IPS DF 6.9 (cell line): ENCODE measurements around the gene FAH.
"Not testable (repeated sequence)": the region's sequence is repeated elsewhere in the genome, so short reads cannot be mapped to it uniquely, and the experiment has no call there.

ENCODE experiments used
- DNase-seq: peaks from one replicate; pipeline ENCODE4 v3.0.0-alpha.2; 2013; ENCODE audit warnings: low read depth, low spot score
- H3K27ac ChIP-seq: one replicate; pipeline ENCODE4 v1.5.1; 2013; ENCODE audit warnings: low read length, control low read depth
- H3K27me3 ChIP-seq: 2 replicates; pipeline ENCODE4 v1.6.1; 2013; ENCODE audit warnings: mild to moderate bottlenecking, low read length; ENCODE audit not compliant: control insufficient read depth, insufficient read depth
- H3K36me3 ChIP-seq: 2 replicates; pipeline ENCODE4 v1.6.1; 2013; ENCODE audit warnings: low read length; ENCODE audit not compliant: control insufficient read depth, insufficient read depth
- H3K4me1 ChIP-seq: 2 replicates; pipeline ENCODE4 v1.6.1; 2013; ENCODE audit warnings: low read length; ENCODE audit not compliant: control insufficient read depth, insufficient read depth
- H3K4me3 ChIP-seq: 2 replicates; pipeline ENCODE4 v1.5.1; 2013; ENCODE audit warnings: mild to moderate bottlenecking, low read length
- H3K9me3 ChIP-seq: 2 replicates; pipeline ENCODE4 v1.6.1; 2013; ENCODE audit warnings: low read length, inconsistent platforms; ENCODE audit not compliant: control insufficient read depth, insufficient read depth
- WGBS: extraction: QIAGEN DNeasy Blood & Tissue Kit; methylation state at CpG from one replicate; pipeline ENCODE4 v1.1.7; 2013; ENCODE audit warnings: mixed read lengths, missing lambda C conversion rate; ENCODE audit not compliant: insufficient read length, insufficient coverage; 5-methylcytosine and 5-hydroxymethylcytosine counted together

Gene FAH

DNA sequence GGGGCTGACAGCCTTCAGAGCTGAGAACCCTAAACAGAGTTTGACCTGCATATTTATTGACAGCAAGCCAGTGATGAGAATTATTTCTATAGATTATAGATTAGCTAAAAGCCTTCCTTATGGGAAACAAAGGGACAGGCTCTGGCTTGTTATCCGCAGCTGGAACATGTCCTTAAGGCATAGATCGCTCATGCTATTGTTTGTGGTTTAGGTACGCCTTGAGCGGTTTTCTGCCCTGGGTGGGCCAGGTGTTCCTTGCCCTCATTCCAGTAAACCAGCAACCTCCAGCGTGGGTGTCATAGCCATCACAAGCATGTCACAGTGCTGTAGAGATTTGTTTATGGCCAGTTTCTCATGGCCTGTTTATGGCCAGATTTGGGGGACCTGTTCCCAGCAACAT lies 10.2 kb upstream of the FAH start:
- no CpG with 5 or more reads among the region's 5 CpGs for WGBS
- Histone ChIP-seq H3K4me1 (no peaks in the 10 kb centered on the region), H3K9me3 (no peaks in the 10 kb centered on the region), H3K4me3 (no peak overlapping the region), H3K27ac (no peak overlapping the region), H3K27me3 (no peaks in the 10 kb centered on the region), H3K36me3 (no peaks in the 10 kb centered on the region)
- DNase-seq, result no peak

DNA sequence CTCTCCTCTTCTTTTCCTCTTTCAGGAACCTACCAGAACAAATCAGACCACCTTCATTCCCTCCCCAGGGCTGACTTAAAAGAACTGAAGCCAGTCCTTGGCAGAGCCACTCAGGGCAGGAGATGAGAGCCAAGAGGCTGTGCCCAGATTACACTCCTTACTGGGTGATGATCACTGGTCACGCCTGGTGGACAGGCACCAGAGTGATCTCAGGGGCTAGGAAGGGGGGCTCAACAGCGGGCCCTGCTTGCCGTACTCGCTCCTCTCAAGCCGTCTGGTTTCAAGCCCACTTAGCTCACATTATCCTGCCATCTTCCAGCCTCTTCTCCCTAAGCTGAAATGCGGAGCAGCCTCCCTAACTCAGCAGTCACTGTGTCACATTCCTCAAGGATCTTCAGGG lies 1.7 kb upstream of the FAH start:
- Histone ChIP-seq H3K27ac (no peak overlapping the region), H3K4me1 (no peaks in the 10 kb centered on the region), H3K36me3 (no peaks in the 10 kb centered on the region), H3K27me3 (no peaks in the 10 kb centered on the region), H3K9me3 (no peaks in the 10 kb centered on the region), H3K4me3 (no peak overlapping the region)
- no peak for DNase-seq
- WGBS, result no CpG with 5 or more reads among the region's 6 CpGs

DNA sequence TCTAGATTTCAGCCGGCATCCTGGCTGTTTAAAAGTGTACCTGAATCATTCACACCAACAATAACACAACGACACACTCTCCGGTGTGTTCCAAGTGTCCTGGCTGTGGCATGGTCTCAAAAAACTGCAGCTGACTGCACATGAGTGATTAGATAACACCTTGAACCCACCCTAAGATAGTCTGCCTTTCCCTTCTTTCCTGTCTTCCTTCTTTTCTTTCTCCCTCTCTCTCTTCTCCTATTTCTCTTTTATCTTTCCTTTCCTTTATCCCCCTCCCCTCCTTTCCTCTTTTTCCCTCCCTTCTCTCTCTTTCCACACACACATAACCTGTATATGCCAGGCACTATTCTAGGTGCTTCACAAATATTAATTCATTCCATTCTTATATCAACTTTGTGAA lies 1.2 kb upstream of the FAH start:
- no peaks in the 10 kb centered on the region for H3K9me3 ChIP-seq
- no peak overlapping the region for H3K4me3 ChIP-seq
- no peaks in the 10 kb centered on the region for H3K4me1 ChIP-seq
- no peaks in the 10 kb centered on the region for H3K36me3 ChIP-seq
- H3K27ac ChIP-seq, result no peak overlapping the region
- no CpG with 5 or more reads among the region's 3 CpGs for WGBS
- no peak for DNase-seq
- no peaks in the 10 kb centered on the region for H3K27me3 ChIP-seq

DNA sequence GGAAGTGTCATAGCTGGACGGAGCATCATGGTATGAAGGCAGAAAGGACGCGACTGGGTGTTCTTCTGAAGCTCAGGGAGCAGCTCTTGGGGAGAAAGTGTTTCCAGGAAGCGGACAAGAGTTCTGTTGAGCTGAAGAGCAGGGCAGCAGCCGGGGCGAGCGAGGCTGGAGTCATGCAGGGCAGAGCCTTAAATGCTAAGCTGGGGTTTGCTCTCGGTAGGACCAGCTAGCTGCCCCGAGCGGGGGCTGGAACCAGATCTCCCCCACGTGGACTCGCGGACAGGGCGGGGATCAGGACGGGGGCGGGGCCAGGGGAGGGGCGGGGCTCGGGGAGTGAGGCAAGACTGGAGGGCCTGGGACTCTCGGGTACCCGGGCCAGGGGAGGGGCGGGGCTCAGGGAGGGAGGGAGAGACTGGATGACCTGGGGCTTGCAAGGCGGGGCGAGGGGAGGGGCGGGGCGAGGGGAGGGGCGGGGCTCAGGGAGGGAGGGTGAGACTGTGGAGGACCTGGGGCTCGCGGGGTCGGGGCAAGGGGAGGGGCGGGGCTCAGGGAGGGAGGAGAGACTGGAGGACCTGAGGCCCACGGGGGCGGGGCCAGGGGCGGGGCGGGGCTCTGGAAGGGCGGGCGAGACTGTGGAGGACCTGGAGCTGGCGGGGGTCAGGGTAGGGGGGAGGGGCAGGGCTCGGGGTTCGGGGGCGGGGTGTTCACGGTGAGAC lies 461 bp upstream of the FAH start:
- H3K9me3 ChIP-seq, result no peaks in the 10 kb centered on the region
- no peaks in the 10 kb centered on the region for H3K27me3 ChIP-seq
- H3K27ac ChIP-seq, result no peak overlapping the region
- peak overlapping the region; percentile 62; the same call in 1 of the 2 replicates for H3K4me3 ChIP-seq
- WGBS, result no CpG with 5 or more reads among the region's 41 CpGs
- DNase-seq, result peak; percentile 64
- no peaks in the 10 kb centered on the region for H3K36me3 ChIP-seq
- H3K4me1 ChIP-seq, result no peaks in the 10 kb centered on the region

DNA sequence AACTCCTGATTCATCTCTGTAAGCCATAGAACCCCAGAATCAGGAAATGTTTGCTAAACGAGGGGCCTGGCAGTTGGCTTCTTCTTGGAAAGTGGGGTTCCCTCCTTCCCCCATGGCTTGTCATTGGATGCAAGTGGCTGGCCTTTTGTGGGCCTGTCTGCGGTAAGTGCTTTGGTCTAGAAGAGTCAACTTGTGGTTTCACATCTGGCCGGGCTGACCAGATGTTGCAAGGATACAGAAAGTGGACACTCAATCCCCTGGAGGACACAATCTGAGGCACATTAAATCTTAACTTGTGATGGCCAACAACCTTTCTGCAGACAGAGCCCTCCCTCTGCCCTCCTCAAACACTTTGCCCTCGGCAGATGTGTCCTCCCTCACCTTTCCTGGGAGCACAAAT lies 1.1 kb downstream of the FAH start:
- WGBS, result no CpG with 5 or more reads among the region's 4 CpGs
- Histone ChIP-seq H3K36me3 (no peaks in the 10 kb centered on the region), H3K9me3 (no peaks in the 10 kb centered on the region), H3K4me3 (no peak overlapping the region), H3K27ac (no peak overlapping the region), H3K27me3 (no peaks in the 10 kb centered on the region), H3K4me1 (no peaks in the 10 kb centered on the region)
- no peak for DNase-seq

DNA sequence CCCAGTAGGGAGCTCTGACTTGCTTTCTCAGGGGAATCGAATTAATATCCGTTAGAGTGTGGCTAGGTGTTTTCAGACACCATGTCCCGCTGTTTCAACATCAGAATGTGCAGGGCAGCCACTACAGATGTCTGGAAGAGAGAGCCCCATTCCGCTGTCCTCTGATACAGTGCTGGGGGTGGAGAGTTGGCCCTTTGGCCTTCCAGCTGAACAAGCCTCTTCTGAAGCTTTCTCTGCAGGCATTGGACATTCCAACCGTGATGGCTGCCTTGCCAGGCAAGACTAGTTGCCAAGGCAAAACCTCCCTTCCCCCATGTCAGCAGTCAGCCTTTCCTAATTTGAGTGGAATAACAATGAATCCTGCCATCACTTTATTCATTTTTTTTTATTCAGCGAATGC lies 1.5 kb downstream of the FAH start:
- Histone ChIP-seq H3K4me1 (no peaks in the 10 kb centered on the region), H3K36me3 (no peaks in the 10 kb centered on the region), H3K4me3 (no peak overlapping the region), H3K9me3 (no peaks in the 10 kb centered on the region), H3K27ac (no peak overlapping the region), H3K27me3 (no peaks in the 10 kb centered on the region)
- no peak for DNase-seq
- WGBS, result no CpG with 5 or more reads among the region's 6 CpGs

DNA sequence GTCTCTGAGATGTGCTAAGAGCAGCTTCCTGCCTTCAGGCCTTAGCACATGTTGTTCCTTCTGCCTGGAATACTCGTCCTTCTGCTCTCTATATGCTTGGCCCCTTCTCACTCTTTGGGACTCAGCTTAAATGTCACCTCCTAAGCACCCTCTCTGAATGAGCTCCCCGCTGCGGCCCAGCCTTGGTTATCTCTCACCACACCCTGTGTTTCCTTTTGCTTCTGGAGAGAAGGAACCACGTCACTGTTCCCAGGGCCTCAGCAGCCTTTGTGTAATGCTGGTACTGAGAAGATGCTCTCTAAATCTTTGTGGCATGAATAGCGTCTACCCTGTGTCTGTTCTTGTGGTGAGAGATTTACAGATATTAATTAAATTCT lies 2.2 kb downstream of the FAH start:
- Histone ChIP-seq H3K9me3 (no peaks in the 10 kb centered on the region), H3K27ac (no peak overlapping the region)

DNA sequence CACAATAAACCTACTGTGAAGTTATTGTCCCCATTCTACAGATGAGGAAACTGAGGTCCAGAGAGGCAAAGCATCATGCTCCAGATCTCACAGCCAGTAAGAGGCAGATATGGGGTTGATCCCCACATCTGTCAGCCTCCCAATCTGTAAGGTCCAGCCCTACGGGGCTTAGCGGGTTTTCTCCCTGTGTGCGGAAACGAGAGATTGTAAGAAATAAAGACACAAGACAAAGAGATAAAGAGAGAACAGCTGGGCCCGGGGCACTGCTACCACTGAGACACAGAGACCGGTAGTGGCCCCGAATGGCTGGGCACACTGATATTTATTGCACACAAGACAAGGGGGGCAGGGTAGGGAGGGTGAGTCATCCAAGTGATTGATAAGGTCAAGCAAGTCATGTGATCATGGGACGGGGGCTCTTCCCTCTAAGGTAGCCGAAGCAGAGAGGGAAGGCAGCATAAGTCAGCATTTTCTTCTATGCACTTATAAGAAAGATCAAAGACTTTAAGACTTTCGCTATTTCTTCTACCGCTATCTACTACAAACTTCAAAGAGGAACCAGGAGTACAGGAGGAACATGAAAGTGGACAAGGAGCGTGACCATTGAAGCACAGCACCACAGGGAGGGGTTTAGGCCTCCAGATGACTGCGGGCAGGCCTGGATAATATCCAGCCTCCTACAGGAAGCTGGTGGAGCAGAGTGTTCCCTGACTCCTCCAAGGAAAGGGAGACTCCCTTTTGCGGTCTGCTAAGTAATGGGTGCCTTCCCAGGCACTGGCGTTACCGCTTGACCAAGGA lies 2.8 kb downstream of the FAH start:
- DNase-seq, result not testable (repeated sequence)

More for the DNA sequence above, 2.2 kb downstream of the FAH start:
- H3K4me3 ChIP-seq, result no peak overlapping the region
- no peaks in the 10 kb centered on the region for H3K36me3 ChIP-seq
- H3K4me1 ChIP-seq, result no peaks in the 10 kb centered on the region
- DNase-seq, result no peak
- no peaks in the 10 kb centered on the region for H3K27me3 ChIP-seq
- WGBS, result no CpG with 5 or more reads among the region's 5 CpGs

DNA sequence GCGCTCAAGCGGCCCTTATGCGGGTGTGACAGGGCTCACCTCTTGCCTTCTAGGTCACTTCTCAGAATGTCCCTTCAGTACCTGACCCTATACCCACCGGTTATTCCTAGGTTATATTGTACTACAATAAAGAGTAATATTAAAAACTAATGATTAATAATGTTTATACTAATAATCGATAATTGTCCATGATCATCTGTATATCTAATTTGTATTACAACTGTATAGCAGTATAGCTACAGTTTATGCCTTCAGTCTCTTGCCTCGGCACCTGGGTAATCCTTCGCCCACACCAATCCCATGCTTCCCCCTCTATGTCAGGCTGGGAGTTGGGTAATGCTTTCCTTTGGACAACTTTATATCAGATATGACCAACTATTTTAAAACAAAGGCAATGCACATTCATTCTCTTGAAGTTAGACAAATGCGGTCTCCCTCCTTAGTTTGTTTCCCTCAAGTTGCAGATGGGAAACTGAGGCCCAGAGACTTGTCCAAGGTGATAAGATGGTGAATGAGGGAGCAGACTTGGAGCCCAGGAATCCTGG lies 3.4 kb downstream of the FAH start:
- WGBS, result no CpG with 5 or more reads among the region's 8 CpGs
- no peaks in the 10 kb centered on the region for H3K4me1 ChIP-seq

More for the DNA sequence above, 2.8 kb downstream of the FAH start:
- H3K9me3 ChIP-seq, H3K27me3 ChIP-seq, H3K4me3 ChIP-seq, H3K4me1 ChIP-seq, H3K36me3 ChIP-seq, H3K27ac ChIP-seq: not testable (repeated sequence)
- WGBS, result no CpG with 5 or more reads among the region's 16 CpGs

DNA sequence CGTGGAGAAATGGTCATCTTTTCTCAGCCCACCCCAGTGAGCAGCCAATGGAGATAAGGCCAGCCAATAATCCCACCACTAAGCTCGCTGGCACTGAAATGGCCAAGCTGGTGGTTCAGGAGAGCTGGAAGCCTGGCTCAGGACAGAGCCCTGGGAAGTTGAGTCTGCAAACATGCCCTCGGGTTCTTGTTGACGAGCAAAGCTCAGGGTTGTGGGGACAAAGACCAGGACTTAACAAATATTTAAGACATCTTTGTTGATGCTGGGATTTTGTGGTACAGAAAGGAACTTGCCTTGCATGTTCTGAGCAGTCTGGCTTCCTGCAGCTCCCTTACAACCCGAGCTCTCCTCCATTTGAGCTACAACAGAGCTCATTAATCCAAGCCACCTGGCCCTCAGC lies 4.4 kb downstream of the FAH start:
- no peaks in the 10 kb centered on the region for H3K27me3 ChIP-seq
- peaks cover 3% of the 10 kb centered on the region; the same call in 1 of the 2 replicates for H3K36me3 ChIP-seq
- H3K9me3 ChIP-seq, result no peaks in the 10 kb centered on the region
- no peak for DNase-seq
- no peaks in the 10 kb centered on the region for H3K4me1 ChIP-seq
- WGBS, result no CpG with 5 or more reads among the region's 5 CpGs
- H3K4me3 ChIP-seq, result no peak overlapping the region
- no peak overlapping the region for H3K27ac ChIP-seq

More for the DNA sequence above, 3.4 kb downstream of the FAH start:
- no peak overlapping the region for H3K4me3 ChIP-seq
- no peak overlapping the region for H3K27ac ChIP-seq
- DNase-seq, result no peak
- H3K9me3 ChIP-seq, result no peaks in the 10 kb centered on the region
- no peaks in the 10 kb centered on the region for H3K27me3 ChIP-seq
- H3K36me3 ChIP-seq, result 0 out of 2 replicates have a peak, but pooled peaks cover 3% of the 10 kb centered on the region
